Dermis blood vessel endothelial cell (primary cell): Measurements from ENCODE around the gene ARPC1A. TPM values are rescaled to one million over a fixed set of nuclear protein-coding genes. Genes with fewer than 3 reads are reported as not detected.

Experiments used
- DNase-seq: peaks from one replicate; pipeline ENCODE4 v3.0.0; 2010
- total RNA-seq: library from RNA; depleted of rRNA; stranded (reverse); fragments of >200 nt; gene quantifications from 2 replicates; pipeline ENCODE4 v1.2.3, GENCODE V29; 2014

The ARPC1A gene
- total RNA-seq, 1 donor from 2014 or later: 210 TPM

DNA sequence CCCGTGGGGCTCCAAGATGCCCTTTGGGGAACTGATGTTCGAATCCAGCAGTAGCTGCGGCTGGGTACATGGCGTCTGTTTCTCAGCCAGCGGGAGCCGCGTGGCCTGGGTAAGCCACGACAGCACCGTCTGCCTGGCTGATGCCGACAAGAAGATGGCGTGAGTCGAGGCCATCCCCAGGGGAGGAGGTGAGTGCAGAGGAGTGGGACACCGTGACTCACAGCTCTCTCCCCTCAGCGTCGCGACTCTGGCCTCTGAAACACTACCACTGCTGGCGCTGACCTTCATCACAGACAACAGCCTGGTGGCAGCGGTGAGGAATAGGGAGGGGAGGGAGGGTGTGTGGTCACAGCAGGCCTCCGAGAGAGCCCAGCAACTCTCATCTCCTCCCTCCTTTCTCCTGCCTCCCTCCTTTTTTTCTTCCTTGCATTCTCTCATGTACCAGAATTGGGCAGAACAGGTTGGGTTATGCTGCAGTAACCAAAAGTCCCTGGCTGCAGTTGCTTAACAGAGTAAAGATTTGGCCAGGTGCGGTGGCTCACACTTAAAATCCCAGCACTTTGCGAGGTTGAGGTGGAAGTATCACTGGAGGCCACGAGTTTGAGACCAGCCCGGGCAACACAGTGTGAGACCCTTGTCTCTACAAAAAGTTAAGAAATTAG is 65.4 kb downstream of the ARPC1A start:
- DNase-seq: no peak

DNA sequence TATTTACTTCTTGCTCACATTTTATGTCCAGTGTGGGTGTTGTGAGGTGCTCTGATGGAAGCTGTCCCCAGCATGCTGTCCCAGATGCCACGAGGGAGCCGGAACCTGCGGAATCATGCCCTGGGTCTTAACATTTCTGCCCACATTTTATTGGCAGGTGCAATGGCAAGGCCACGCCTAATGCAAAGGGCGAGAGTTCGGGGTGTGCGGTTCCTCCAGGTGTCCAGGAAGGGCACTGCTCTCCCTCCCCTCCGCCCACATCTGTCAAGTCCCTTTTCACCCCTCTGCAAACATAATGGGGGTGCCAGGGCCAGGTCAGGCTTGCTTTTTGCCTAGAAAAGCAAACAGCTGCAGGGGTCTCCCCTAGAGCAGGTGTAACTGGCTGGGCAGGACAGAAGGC is 66.3 kb downstream of the ARPC1A start:
- no peak for DNase-seq

DNA sequence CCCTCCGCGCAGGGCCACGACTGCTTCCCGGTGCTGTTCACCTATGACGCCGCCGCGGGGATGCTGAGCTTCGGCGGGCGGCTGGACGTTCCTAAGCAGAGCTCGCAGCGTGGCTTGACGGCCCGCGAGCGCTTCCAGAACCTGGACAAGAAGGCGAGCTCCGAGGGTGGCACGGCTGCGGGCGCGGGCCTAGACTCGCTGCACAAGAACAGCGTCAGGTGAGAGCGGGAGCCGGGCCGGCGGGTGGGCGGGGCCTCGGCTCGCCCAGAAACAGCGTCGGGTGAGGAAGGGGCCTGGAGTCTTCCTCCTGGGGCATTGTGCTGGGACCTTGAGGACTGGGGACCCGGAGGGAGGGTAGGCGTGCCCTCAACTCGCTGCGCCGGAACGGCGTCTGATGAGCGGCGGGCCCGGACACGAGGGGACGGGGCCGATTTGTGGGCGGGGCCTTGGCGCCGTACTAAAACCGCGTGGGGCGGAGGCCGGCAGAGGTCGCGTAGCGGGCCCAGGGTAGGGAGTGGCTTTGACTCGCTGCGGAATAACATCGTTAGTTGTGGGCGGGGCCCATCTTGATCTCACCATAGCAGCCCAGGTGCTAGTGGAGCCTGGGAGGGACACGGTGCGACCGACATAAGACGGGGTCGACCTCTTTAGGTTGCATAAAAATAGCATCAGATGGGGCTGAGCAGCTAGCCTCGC is 67.1 kb downstream of the ARPC1A start:
- peak; percentile 64 for DNase-seq

DNA sequence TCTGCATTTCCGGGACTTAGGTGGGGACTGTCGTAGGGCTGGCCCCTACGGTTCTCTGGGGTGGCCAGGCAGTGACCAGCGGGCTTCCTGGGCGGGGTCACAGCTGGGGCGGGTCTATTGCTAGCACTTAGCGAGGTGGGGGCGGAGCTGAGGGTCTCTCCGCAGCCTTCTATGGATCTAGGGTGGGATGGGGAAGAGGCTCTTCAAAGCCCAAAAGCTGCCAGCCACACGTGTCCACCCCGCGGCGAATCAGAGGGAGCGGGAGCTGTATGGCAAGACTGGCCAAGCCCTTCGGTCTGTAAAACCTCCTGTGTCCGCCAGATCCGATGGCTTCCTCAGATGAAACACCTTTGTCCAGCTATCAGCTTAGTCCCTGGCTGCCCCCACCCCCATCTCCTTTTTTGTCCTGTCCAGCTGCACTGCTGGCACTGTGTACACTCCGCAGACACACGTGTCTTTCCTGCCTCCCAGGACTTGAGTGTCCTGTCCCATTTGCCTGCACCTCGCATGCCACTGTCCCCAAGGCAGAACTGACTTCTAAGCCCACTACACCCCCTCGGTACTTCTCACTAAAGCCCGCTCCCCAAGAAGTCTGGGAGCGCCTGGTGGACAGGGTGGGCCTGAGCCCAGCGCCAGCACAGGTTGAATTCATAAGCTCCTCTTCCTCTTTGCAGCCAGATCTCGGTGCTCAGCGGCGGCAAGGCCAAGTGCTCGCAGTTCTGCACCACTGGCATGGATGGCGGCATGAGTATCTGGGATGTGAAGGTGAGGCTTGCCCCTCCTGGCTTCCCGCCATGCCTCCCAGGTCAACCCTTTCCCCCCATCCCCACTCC is 67.9 kb downstream of the ARPC1A start:
- DNase-seq: no peak

DNA sequence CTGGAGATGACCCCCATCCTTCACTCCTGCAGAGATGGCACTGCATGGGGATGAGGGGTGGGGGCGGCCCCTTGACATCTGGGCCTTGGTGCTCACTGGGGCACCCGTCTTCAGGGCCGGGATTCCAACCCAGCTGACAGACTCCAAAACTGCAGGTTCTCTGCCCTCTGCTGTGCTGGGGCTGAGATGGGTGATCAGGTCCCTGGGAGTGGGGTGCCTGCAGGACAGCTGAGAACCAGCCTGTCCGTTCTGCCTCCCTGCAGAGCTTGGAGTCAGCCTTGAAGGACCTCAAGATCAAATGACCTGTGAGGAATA is 68.4 kb downstream of the ARPC1A start:
- no peak for DNase-seq

DNA sequence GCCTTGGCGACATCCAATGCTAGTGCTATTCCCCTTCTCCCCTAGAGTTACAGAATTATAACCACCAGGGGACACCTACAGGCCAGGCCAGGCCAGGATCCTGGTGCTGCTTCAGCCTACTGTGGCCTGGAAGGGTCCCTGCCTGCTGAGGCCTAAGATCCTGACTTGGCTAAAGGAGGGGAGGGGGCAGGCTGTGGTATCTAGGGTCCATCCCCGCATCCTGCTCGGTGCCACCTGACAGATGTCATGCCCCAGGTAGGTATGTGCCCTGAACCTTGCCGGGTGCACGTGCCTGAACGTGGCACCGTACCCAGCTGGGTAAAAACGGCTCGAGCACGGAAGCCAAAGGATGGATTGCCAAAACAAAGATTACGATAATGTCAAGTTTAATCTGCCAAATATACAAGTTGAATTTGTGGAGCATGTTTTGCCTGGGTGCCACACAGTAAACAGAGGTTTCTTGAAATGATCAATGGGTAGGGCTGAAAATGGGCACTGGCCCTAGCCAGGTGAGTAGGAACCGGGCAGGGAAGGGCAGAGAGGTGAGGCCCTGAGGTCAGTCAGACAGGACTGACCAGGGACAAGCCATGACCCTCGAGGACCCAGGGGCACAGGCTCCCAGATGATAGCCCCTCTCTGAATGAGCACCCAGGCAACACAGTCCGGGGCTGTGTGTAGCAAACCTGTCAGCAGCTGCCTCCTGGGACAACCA is 70.1 kb downstream of the ARPC1A start:
- no peak for DNase-seq

DNA sequence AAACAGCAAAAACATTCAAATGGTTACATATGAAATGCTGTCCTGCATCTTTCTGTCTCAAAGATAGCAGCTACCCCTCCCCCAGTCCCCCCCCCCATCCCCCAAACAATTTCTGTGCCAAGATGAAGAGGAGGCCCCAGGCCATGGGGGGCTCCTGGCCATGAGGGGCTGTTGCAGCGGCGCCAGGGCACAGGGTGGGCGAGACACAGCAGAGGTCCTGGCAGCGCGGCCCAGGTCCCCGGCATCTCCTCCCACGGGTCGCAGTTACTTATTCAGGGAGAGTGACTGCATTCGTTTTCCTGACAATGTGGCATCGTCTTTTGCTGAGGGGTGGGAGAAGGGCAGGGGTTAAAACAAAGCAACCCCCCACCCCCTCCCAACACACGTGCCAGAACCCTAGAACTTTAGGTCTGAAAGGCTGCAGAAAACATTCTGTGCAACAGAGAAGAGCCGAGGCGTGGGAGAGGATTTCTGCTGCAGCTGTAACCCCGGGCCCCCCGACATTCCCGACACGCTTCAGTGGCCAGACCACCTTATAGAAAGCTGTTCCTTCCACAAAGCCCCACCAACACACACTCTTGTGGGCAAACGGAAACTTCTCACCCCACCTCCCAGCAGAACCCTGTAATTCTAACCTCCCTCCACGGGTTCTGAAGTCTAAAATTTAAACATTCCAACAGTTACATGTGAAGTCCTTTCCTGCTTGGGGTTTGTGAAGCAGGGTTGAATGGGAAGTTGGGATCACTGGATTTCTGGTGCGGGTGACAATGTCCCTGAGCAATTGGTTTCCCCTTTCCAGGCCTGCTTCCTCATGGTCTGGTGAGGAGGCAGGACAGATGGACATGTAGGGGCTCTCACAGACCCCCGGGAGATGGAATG is 71.0 kb downstream of the ARPC1A start:
- DNase-seq: no peak

DNA sequence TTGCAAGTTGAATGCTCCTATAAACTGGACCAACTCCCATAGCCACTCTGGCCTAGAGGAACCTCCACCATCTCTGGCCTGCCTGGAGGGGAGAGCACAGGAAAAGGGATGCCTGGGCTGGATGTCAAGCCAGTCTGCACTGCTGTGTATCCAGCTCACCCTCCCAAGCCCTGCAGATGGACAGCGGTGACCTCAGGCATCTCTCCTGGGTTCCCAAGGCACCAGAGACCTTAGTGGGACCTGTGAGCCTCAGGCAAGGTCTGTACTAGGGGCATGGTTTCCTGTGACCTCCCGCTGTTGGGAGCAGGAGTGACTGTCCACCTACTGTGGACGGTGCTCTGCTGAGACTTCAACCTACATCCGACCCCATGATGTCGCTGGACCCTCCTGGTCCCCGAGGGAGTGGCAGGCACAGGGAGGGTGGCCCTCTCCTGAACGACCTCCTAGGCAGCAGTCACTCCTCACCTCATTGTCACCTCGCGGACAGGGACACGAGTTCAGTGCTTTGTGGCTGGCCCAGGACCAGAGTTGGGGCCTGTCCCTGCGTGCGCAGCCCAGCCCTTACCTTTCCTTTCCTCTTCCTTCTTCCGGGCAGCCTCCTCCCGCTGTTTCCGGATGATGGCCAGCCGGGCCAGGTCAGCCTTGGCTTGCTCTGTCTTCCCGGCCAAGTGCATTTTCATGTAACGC is 71.7 kb downstream of the ARPC1A start:
- DNase-seq: no peak

DNA sequence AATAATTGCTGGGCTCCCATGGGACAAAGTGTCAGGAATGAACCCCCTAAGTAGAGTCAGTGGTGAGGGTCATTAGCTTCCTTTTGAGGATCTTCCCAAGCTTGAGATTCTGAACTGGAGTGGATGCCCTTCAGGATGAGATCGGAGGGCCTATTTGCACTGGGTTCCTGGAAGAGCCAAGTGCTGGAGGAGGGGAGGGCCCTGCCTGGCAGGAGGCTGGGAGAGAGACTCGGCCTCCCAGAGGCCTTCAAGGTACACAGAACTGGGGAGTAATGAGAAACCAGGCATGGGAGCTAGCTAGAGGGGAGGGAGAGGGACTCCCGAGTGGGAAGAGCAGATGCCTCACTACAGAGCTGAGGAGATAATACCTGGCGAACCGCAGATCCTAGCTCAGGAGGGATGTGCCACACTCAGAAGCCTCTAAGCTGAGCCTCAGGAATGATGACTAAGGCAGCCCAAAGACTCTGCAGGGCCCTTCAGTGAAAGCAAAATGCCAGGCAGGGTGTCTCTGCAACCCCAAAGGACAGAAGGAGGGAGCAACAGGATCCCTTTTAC is 73.3 kb downstream of the ARPC1A start:
- no peak for DNase-seq

DNA sequence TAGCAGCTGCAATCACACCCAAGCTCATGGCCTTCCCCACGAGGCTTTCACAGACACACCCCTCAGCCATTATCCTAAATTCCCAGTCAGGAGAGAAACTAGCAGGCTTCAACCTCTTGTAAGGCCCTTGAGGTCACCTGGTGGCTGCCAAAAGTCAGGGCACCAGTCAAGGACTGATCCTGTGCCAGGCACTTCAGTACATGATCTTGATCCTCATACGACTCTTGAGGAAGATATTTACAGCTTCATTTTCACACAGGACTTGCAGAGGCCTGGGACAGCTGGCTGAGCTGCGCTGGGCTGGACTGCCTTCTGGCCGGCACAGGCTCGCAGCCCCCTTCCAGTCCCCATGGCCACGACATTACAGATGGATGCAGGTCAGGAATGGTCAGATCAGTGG is 73.9 kb downstream of the ARPC1A start:
- DNase-seq: no peak

DNA sequence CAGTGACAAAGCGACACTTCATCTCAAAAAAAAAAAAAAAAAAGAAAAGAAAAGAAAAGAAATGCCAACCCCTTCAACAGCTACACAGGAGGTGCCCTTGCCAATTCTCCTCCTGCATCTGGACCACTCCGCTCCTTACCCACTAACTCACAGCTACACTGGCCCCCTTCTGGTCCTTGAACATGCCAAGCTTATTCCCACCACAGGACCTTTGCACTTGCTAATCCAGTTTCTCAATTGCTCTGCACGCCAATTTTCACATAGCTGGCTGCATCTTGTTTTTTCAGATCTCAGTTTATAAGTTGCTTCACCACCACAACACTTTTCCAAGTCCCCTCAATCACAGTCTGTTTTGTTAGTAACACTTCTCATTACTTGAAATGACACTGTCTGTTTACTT is 77.2 kb downstream of the ARPC1A start:
- no peak for DNase-seq

DNA sequence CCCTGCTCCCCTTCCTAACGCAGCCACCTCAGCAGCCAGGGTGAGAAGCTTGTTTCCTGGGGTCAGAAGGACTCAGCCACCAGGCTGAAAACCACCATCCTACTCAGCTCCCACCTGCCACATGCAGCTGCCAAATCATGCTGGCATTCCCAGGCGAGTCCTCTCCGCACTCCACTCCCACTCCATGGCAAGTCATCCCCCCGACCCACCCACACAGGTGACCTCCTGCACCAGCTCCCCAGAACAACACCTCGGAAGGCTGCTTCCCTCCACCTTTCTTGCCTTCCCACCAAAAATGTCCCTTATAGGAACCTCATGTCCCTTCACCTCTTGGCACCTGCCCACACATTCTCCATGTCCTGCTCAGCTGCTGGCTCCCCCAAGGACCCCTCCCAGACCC is 78.1 kb downstream of the ARPC1A start:
- no peak for DNase-seq

DNA sequence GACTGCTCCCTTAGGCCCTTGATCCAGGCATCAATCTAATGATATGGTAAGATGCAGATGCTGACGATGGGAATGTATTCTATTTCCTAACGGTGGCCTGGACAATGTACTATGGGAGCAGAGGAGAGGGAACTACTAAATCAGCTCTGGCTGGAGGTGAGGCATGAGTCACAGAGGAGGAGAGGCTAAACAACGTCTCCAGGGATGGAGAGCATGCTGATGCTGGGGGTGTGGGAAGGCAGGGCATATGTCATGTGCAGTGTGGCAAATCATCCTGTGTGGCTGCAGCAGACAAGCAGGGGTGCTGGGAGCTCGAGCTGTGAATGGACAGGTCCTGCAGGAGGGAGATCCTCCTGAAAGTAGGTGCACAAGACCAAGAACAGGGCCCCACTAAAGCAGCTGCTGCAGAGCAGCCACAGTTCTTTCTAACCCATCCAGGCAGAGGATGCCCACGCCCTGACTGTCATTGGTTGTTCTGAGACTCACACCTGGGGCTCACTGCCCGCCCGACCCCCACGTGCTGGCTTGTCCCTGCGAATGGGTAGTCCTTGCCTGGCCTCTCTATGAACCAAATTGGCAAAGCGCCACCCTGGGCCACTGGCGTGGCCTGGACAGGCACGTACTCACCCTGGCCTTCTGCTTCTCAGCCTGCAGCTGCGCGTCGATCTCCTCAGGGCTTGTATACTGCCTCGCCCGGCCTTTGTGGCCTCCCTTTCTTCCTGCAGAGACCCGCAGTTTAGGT is 78.7 kb downstream of the ARPC1A start:
- no peak for DNase-seq

DNA sequence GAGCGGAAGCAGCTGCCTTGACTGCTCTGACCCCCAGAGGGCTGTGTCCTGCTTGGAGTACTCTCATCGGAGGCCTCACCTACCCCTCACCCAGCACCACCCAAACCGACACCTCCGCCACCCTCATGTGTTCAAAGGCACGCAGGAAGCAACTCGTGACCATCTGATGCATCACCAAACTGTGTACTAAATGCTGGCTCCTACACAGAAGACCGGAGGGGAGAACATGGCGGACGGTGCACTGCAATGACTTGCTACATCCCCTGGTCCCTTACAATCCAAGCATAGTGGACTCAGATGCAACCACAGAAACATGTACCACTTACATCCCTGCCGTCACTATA is 79.3 kb downstream of the ARPC1A start:
- no peak for DNase-seq

DNA sequence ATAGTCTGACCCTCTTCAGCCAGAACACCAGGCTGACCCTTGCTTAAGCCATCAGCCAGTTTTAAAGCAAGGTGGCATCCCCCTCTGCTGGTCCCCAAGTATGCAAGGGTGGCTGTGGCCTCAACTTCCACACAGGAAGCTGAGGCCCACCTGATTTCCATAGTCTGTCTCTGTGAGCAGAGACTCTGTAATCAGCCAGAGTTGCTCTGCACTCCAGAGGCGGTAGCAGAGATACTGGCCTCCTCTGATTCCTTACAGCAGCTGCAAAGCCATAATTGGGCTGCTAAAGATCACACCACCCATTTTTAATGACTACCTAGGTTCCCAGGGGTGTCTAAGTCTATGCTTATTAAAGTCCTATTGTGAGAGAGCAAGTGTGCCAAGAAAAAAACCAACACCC is 80.9 kb downstream of the ARPC1A start:
- DNase-seq: no peak

DNA sequence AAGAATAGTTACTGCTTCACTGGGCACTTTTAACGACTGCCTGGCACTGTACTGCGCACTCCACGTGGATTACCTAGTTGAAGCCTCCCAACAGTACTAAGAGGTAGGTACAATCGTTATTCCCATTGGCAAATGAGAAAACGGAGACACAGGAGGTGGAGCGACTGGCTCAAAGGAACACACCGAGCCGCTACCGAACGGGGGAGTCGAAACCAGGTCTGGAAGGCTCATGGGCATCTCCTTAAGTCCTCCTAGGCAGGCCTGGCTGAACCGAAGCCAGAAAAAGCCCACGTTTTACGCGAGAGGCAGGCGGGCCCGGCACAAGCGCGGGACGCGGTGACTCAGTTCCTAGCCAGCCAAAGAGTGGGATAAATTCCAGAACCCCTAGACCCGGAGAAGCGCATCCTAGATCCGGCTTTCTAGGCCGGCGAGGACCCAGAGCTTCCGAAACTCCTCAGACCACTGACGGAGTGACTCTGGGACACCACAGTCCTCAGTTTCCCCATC is 82.2 kb downstream of the ARPC1A start:
- peak; percentile 80 for DNase-seq

DNA sequence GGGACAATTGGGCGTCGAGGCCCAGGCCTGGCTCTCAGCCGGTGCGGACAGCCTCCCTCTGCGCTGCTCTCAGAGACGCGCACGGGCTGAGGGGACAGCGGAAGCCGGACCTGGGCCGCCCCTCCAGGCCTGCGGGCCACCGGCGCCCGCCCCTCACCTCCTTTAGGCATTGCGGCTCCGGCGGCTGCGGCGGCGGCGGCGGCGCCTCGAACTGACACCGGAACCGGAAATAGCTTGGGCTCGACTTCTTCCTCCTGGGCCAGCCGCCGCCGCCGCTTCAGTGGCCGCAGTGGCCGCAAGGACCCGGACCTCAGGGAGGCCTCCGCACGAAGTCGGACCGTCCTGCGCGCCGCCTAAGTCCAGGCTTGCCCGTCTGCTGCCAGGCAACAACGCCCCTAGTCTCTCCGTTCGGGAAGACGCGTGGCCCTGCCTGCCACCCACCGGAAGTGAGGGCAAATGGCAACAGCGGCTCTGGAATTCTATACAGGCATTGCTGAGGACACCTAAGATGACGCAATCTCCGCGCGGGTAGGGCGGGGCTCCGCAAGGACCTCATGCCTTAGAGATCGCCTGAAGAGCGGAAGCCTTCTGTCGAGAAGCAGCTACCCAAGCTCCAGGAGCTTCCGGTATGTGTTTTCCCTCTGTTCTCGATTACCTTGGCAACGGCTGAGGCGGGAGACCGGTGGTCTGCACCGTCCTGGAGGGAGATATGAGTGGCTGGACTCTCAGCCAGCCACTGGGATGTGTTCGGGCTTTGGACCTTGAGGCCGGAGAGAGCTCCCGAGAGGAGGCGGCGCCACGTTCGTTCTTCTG is 82.9 kb downstream of the ARPC1A start, which contains the start of the genes BUD31 and PDAP1:
Gene BUD31, plus strand, starts transcription at position 591 of the 813 bp plus-strand sequence. CDS start 2,124 bp downstream, outside the sequence.
Gene PDAP1, minus strand, starts transcription at position 219 of the 813 bp plus-strand sequence. Its CDS starts 49 bp downstream, at position 170.
- DNase-seq: peak; percentile 97

DNA sequence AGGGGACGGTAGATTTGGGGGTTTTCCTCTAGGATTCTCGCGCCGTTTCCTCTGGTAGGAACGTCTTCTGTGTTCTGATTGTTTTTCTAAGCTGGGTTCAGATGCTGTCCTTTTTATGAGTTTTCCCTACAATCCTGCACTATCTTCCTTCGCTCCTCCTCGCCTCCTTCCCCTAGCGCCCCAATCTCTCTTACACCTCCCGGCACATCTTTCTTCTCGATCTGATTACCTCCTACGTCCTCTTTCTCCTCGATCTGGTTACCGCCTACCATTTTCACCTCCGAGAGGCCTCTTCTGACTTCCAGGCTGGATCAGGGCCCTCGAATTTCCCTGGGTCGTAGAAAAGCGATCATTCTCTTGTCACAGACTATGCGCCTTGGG is 83.5 kb downstream of the ARPC1A start:
- DNase-seq: peak; percentile 29

DNA sequence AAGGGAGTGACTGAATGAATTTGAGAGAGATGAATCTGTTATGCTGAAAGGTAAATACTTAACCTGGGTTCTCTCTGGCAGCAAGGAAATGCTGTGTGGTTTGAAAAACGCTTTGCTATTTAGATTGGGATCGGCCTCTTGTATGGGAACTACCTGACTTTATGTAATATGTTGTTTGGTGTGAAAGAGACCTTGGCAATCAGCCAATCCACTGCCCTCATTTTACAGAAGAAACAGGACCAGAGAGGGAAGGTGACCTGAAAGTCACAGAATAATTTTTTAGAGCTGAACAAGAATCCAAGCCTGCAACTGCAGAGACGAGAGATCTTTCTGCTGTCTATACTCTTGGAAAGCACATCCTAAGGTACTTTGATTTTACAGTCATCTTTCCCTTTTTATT is 84.1 kb downstream of the ARPC1A start:
- DNase-seq: peak; percentile 21
